HG03045 (cell line): ENCODE results near the gene ZNF398.
"Not testable (repeated sequence)": the region's sequence is repeated elsewhere in the genome, so short reads cannot be mapped to it uniquely, and the experiment has no call there.

Source experiments
- ATAC-seq: cut with Tn5 transposase; IDR thresholded peaks from one replicate; pipeline ENCODE4 v1.9.1; 2021; ENCODE audit warnings: mild to moderate bottlenecking, moderate library complexity; ENCODE audit not compliant: unreplicated experiment

ZNF398 gene, protein sequence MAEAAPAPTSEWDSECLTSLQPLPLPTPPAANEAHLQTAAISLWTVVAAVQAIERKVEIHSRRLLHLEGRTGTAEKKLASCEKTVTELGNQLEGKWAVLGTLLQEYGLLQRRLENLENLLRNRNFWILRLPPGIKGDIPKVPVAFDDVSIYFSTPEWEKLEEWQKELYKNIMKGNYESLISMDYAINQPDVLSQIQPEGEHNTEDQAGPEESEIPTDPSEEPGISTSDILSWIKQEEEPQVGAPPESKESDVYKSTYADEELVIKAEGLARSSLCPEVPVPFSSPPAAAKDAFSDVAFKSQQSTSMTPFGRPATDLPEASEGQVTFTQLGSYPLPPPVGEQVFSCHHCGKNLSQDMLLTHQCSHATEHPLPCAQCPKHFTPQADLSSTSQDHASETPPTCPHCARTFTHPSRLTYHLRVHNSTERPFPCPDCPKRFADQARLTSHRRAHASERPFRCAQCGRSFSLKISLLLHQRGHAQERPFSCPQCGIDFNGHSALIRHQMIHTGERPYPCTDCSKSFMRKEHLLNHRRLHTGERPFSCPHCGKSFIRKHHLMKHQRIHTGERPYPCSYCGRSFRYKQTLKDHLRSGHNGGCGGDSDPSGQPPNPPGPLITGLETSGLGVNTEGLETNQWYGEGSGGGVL

DNA sequence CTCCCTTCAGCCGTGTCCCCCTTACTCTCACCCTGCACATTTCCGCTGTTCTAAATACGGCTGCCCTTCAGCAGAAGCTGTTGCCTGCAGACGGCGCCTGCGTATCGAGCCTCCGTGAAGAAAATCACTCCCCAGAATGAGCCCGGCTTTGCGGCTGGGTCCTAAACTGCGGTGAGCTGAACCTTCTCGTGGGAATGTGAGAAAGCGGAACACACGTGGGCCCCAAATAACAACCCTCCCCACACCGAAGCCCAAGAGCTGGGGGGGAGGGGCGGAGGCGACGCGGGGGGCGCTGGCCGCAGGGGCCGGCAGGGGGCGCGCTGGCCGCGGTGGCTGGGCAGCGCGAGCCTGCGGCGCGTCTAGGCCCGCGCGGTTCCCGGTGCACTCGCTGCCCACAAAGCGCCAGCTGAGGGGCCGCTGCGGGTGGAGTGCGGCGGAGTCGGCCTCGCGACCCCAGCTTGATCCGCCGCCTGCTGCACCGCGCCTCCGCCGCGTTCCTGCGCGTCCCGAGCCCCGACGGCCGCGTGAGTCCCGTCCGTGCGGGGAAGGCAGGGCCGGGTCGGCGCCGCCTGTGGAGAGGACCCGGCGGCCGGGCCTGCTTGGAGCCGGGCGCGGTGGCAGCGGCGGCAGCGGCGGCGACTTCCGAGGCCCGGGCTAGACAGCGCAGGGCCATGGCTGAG is at the start of gene ZNF398:
Gene ZNF398, plus strand, starts transcription at position 382 of the 680 bp plus-strand sequence. Its CDS starts 290 bp downstream, at position 672.
- ATAC-seq, result peak; percentile 80

DNA sequence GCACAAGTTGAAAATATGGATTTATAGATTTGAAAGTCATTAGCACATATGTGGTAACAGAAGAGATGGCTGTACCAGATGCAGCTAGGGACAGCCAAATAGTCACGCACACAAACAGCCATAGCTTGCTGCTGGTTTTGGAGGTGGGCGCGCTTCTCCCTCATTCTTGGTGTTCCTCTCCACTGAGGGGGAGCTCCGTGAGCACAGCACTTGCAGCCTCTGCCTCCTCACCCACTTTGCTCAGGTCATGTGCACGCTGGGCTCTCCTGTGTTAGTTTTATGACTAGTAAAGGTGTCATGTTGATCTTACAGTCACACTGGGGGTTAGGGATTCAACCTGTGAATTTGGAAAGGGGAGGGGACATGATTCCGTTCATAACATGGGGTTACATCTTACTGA is 48.2 kb upstream of the ZNF398 start:
- no peak for ATAC-seq

DNA sequence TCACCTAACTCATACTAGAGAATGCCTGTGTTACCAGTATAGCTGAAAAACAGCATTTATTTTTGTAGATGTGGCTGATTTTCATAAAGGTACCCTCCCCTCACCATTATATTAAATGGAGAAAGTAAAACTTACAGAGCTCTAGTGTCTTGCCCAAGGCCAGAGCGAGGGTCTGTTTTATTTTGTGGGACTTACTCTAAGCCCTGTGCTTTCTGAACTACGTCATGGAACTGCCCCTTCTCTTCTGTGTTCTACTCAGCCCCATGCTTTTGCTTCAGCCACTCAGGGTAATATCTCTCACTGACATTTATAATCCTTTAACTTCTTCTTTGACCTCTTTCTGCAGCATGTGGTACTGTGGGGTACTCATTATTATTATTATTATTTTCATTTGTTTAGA is 46.4 kb upstream of the ZNF398 start:
- no peak for ATAC-seq

DNA sequence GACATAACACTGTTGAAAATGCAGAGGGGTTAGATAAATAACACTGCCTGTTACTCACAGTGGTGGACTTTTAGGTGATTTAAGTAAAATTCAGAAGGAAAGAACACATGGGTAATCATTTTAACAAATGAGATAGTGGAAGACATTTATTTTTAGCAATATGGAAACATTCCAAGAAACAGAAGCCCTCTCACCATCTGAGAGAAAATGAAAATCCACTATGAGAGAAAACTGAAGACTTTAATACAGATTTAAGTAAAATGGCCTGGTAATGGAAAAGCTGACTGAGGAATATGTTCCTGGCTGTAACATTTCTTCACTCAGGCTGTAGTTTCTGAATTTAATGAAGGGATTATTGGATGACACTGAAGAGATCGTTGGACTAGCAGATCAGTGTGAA is 44.6 kb upstream of the ZNF398 start:
- no peak for ATAC-seq

DNA sequence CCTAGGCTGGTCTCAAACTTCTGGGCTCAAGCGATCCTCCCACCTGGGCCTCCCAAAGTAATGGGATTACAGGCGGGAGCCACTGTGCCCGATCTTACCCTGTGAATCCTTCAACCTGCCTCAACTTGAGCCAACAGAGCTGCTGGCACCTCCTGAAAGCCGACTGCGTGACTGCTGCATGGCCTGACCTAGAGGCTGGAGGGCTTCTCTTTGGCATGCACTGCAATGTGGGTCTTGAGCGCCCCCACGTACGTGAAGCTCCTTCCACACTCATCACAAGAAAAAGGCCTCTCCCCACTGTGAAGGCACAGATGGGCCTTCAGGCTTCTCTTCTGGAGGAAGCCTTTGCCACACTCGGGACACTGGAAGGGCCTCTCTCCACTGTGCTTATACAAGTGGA is 43.8 kb upstream of the ZNF398 start:
- no peak for ATAC-seq

DNA sequence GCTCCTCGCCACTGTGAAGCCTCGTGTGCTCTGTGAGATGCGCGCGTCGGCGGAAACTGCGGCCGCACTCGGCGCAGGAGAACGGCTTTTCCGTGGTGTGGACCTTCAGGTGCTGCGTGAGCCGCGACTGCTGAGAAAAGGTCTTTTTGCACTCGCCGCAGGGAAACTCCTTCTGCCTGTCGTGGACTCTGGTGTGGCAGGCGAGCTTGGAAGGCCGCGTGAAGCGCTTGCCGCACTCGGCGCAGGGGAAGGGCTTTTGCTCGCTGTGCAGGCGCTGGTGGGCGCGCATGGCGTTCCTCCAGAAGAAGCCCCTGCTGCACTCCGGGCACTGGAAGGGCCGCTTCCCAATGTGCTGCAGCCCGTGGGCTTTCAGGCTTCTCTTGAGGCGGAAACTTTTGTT is 43.0 kb upstream of the ZNF398 start:
- no peak for ATAC-seq

- ATAC-seq, result no peak
Measured at GRCh38 chr7:149104749-149105148, 42.5 kb upstream of the ZNF398 start.

GRCh38 chr7:149109969-149110368 is 37.3 kb upstream of the ZNF398 start:
- ATAC-seq, result no peak

GRCh38 chr7:149125189-149125862 is 21.9 kb upstream of the ZNF398 start:
- ATAC-seq, result no peak

DNA sequence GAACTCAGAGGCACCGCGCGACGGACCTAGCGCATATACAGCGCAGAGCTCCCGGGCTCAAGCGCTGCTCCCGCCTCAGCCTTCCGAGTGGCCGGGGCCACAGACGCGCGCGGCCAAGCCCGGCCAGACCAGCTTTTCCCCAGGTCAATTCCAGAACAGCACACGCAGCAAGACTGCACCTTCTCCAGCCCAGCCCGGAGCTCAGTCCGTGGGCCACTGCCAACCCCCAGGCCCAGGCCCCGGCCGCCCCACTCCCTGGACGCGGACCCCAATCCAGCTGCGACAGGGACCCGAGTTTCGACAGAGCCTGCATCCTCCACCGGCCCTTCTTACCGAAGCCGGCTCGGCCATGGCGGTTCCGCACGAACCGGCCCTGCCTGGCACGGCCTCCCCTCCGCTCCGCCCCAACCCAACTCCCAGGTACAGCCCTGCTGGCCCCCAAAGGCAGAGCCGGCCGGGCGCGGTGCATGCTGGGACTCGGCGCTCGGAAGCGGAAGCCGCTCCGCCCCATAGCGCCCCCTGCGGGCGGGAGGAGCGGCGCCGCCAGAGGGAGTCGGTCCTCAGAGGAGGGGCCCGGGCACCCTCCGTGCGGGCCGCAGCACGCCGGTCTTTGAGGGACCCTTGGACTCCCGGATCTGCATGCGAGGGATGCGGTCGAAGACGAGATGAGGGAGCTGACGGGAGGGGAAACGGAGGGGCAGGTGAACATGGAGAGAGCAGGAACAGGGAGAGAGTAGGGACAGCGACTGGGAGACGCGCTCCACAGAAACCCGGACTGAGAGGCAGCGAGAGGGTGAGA is 21.2 kb upstream of the ZNF398 start, which contains the start of gene ZNF425:
Gene ZNF425, minus strand, starts transcription at position 462 of the 799 bp plus-strand sequence. Its CDS starts 111 bp downstream, at position 351.
- ATAC-seq, result peak; percentile 85

GRCh38 chr7:149126662-149127266 is 20.5 kb upstream of the ZNF398 start:
- ATAC-seq, result peak; percentile 46

GRCh38 chr7:149130572-149131198 is 16.6 kb upstream of the ZNF398 start:
- no peak for ATAC-seq

DNA sequence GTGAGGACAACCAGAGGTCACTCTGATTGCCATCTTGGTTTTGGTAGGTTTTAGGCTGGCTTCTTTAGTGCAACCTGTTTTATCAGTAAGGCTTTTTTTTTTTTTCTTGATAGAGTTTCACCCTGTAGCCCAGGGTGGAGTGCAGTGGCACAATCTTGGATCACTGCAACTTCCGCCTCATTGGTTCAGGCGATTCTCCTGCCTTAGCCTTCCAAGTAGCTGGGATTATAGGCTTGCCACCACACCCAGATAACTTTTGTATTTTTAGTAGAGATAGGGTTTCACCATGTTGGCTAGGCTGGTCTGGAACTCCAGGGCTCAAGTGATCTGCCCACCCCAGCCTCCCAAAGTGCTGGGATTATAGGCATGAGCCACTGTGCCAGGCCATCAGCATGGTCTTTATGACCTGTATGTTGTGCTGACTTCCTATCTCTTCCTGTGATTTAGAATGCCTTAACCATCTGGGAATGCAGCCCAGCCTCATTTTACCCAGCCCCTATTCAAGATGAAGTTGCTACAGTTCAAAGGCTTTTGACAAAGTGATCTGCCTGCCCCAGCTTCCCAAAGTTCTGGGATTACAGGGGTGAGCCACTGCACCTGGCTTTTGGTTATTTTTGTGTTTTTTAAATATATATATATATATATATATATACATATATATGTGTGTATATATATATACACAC is 14.1 kb upstream of the ZNF398 start:
- ATAC-seq, result no peak

DNA sequence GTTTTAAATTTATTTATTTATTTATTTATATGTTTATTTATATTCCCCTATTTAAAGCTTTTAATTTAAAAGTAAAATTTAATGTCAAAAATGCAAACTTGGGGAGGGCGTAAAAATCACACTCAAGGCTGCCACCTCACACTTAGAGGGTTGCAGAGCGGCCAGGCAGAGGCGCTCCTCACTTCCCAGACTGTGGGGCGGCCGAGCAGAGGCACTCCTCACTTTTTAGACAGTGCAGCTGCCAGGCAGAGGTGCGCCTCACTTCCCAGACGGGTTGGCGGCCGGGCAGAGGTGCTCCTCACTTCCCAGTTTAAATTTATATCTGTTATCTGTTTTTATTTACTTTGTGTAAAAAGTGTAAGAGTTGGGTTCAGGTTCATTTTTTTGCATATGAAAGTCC is 11.1 kb upstream of the ZNF398 start:
- no peak for ATAC-seq

DNA sequence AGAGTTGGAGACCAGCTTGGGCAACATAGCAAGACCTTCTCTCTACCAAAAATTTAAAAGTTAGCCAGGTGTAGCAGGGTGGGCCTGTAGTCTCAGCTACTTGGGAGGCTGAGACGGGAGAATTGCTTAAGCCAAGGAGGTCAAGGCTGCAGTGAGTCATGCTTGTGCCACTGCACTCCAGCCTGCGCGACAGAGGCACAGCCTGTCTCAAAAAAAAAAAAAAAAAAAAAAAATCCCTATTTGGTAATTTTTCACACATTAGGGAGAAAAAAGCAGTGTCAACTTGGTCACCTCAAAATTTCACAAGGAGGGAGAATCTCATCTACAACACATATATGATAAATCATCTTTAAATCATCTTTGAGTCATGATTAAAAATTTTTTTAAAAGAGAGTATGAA is 6.4 kb upstream of the ZNF398 start:
- ATAC-seq, result no peak

DNA sequence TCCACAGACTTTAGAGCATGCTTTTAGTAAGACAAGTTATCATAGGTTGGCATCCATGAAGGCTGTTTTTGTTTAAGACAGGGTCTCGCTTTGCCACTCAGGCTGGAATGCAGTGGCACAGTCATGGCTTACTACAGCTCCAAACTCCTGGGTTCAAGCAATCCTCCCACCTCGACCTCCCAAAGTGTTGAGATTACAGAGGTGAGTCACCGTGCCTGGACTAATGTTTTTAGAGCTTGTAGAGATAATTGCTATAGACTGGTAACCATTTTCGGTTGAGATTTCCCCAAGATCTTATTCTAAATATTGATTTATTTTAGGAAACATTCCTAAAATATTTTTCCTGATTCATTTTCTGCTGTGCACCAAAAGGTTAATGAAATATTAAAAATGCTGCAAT is 5.4 kb upstream of the ZNF398 start:
- no peak for ATAC-seq

DNA sequence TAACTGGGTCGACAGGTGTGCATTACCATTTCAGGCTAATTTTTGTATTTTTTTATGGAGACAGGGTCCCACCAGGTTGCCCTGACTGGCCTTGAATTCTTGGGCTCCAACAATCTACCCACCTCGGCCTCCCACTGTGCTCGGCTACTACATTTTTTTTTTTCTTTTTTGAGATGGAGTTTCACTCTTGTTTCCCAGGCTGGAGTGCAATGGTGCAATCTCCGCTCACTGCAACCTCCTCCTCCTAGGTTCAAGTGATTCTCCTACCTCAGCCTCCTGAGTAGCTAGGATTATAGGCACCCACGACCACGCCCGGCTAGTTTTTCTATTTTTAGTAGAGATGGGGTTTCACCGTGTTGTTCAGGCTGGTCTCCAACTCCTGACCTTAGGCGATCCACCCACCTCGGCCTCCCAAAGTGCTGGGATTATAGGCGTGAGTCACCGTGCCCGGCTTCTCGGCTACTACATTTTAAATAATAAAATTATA is 2.8 kb upstream of the ZNF398 start:
- not testable (repeated sequence) for ATAC-seq

DNA sequence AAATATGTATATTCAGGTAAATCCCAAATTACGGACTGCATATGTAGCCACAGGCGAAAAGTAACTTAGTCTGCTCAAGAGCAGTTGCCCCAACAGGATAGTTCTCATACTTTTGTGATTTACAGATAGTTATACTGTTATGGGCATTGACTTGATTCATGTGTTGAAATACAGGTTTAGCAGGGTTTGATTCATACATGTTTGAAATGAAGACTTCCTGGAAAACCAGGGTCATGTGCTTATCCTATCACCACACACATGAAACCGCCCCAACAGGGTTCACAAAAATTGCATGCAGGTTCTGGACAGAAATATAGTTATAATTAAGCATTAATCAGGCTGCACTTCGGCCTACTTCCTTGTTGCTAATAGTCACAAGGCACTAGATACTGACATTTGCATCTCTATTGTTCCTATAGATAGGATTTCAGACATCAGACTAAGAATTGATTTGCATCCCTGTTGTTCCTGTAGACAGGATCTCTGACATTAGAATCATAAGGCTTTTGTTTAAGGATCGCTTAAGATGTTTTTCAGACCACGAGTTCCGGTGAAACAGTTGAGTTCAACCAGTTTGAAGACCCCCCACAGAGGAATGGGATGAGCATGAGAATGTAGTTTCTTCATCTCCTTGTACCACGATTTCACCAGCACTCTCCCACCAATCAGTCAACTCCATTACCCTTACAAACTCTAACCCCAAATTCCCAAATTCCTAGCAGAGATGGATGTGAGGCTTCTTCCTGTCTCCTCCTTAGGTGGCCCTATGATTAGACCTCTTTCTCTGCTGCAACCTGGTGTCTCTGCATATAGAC is 2.0 kb upstream of the ZNF398 start:
- no peak for ATAC-seq
